Panc1 (cell line): Measurements from ENCODE around the gene NRSN1.

Experiments
- POLR2AphosphoS5 ChIP-seq: IDR thresholded peaks from 2 replicates; pipeline ENCODE4 v1.6.1; 2012; ENCODE audit warnings: mild to moderate bottlenecking, low read depth, low read length, moderate library complexity
- TCF7L2 ChIP-seq: IDR thresholded peaks from 2 replicates; pipeline ENCODE4 v1.6.1; 2011; ENCODE audit warnings: mild to moderate bottlenecking, low read depth, low read length, inconsistent platforms
- TF ChIP-seq, protein P1 (sequence below): fragments of 450-650 bp; IDR thresholded peaks from 2 replicates; pipeline ENCODE4 v1.5.1; 2017; ENCODE audit warnings: mild to moderate bottlenecking

DNA sequence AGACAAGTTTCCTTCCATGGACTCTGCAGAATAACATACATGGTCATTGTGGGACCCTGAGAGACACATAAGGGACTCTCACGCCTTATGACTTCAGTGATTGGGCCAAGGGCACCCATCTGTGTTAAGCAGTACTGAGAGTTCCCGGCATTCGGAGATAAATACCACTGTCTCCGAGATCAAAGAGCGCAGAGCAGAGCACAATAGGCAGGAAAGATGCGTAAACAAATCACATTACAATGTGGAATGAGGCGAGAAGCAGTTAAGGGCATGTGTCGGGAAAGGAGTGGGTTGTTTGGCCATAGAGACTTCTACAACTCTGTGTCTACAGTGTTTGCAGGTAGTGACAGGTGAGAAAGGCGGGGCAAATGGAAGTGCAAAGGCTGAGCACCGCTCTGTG, 57.6 kb downstream of the NRSN1 start:
- TF ChIP-seq TCF7L2 (no peak), POLR2AphosphoS5 (no peak)
- TF ChIP-seq, protein P1, sequence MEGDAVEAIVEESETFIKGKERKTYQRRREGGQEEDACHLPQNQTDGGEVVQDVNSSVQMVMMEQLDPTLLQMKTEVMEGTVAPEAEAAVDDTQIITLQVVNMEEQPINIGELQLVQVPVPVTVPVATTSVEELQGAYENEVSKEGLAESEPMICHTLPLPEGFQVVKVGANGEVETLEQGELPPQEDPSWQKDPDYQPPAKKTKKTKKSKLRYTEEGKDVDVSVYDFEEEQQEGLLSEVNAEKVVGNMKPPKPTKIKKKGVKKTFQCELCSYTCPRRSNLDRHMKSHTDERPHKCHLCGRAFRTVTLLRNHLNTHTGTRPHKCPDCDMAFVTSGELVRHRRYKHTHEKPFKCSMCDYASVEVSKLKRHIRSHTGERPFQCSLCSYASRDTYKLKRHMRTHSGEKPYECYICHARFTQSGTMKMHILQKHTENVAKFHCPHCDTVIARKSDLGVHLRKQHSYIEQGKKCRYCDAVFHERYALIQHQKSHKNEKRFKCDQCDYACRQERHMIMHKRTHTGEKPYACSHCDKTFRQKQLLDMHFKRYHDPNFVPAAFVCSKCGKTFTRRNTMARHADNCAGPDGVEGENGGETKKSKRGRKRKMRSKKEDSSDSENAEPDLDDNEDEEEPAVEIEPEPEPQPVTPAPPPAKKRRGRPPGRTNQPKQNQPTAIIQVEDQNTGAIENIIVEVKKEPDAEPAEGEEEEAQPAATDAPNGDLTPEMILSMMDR = no peak
